OCI-LY3 (cell line): ENCODE measurements around the gene ARID1B.

Experiments used
- CTCF ChIP-seq: fragments of 200-600, 300-600 bp; sonication (generic); IDR thresholded peaks from 2 replicates; pipeline ENCODE4 v1.5.1; 2014; ENCODE audit warnings: antibody characterized with exemption, low read length, low read depth
- EZH2phosphoT487 ChIP-seq: fragments of 200-600 bp; shearing (Covaris generic); IDR thresholded peaks from 2 replicates; pipeline ENCODE4 v1.6.1; 2018; ENCODE audit warnings: antibody characterized with exemption, mixed run types, low read depth

GRCh38 chr6:157223511-157223910, 446.3 kb downstream of the ARID1B start:
- TF ChIP-seq CTCF (no peak), EZH2phosphoT487 (no peak)
